ENCODE data around the gene SOX15. TPM values are rescaled to one million over a fixed set of nuclear protein-coding genes. Genes with fewer than 3 reads are reported as not detected.

Gene SOX15
- total and polyA plus RNA-seq, 2 of the 13 experiments (the other 11 are each of a cell fraction or from before 2014, with no cell fraction given) = 0.07 to 0.18 TPM

GRCh38 chr17:7572338-7572587, 17.6 kb downstream of the SOX15 start (continued):
- TF ChIP-seq TRIM22 (IDR thresholded peaks at IDR 0.05) (no peak), EED (CRISPR knock-in tag; IDR thresholded peaks at IDR 0.05) (no peak), FOXO1 (CRISPR knock-in tag; IDR thresholded peaks at IDR 0.05) (no peak), ZNF235 (CRISPR knock-in tag; IDR thresholded peaks at IDR 0.05; ENCODE audit: borderline replicate concordance) (no peak), NR2C2 (CRISPR knock-in tag; IDR thresholded peaks at IDR 0.05; ENCODE audit: borderline replicate concordance) (peak; percentile 80), MYNN (CRISPR knock-in tag; IDR thresholded peaks at IDR 0.05; ENCODE audit: low read depth) (peak; percentile 62), ZNF264 (CRISPR knock-in tag; IDR thresholded peaks at IDR 0.05) (peak; percentile 33; the same call in 1 of the 2 replicates), ZNF660 (CRISPR knock-in tag; IDR thresholded peaks at IDR 0.05; ENCODE audit: borderline replicate concordance, low read depth) (no peak; the same call in 1 of the 2 replicates), KMT2B (CRISPR knock-in tag; IDR thresholded peaks at IDR 0.05) (peak; percentile 75; the same call in 1 of the 2 replicates), ZNF615 (CRISPR knock-in tag; IDR thresholded peaks at IDR 0.05; ENCODE audit: borderline replicate concordance) (no peak)
- TF ChIP-seq, protein P1, sequence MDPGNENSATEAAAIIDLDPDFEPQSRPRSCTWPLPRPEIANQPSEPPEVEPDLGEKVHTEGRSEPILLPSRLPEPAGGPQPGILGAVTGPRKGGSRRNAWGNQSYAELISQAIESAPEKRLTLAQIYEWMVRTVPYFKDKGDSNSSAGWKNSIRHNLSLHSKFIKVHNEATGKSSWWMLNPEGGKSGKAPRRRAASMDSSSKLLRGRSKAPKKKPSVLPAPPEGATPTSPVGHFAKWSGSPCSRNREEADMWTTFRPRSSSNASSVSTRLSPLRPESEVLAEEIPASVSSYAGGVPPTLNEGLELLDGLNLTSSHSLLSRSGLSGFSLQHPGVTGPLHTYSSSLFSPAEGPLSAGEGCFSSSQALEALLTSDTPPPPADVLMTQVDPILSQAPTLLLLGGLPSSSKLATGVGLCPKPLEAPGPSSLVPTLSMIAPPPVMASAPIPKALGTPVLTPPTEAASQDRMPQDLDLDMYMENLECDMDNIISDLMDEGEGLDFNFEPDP (CRISPR knock-in tag; conservative IDR thresholded peaks at IDR 0.05) = no peak
- TF ChIP-seq, protein P2, sequence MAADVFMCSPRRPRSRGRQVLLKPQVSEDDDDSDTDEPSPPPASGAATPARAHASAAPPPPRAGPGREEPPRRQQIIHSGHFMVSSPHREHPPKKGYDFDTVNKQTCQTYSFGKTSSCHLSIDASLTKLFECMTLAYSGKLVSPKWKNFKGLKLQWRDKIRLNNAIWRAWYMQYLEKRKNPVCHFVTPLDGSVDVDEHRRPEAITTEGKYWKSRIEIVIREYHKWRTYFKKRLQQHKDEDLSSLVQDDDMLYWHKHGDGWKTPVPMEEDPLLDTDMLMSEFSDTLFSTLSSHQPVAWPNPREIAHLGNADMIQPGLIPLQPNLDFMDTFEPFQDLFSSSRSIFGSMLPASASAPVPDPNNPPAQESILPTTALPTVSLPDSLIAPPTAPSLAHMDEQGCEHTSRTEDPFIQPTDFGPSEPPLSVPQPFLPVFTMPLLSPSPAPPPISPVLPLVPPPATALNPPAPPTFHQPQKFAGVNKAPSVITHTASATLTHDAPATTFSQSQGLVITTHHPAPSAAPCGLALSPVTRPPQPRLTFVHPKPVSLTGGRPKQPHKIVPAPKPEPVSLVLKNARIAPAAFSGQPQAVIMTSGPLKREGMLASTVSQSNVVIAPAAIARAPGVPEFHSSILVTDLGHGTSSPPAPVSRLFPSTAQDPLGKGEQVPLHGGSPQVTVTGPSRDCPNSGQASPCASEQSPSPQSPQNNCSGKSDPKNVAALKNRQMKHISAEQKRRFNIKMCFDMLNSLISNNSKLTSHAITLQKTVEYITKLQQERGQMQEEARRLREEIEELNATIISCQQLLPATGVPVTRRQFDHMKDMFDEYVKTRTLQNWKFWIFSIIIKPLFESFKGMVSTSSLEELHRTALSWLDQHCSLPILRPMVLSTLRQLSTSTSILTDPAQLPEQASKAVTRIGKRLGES (CRISPR knock-in tag; IDR thresholded peaks at IDR 0.05; ENCODE audit: borderline replicate concordance) = no peak
- TF ChIP-seq, protein P3, sequence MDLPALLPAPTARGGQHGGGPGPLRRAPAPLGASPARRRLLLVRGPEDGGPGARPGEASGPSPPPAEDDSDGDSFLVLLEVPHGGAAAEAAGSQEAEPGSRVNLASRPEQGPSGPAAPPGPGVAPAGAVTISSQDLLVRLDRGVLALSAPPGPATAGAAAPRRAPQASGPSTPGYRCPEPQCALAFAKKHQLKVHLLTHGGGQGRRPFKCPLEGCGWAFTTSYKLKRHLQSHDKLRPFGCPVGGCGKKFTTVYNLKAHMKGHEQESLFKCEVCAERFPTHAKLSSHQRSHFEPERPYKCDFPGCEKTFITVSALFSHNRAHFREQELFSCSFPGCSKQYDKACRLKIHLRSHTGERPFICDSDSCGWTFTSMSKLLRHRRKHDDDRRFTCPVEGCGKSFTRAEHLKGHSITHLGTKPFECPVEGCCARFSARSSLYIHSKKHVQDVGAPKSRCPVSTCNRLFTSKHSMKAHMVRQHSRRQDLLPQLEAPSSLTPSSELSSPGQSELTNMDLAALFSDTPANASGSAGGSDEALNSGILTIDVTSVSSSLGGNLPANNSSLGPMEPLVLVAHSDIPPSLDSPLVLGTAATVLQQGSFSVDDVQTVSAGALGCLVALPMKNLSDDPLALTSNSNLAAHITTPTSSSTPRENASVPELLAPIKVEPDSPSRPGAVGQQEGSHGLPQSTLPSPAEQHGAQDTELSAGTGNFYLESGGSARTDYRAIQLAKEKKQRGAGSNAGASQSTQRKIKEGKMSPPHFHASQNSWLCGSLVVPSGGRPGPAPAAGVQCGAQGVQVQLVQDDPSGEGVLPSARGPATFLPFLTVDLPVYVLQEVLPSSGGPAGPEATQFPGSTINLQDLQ (CRISPR knock-in tag; IDR thresholded peaks at IDR 0.05) = no peak
- TF ChIP-seq, protein P4, sequence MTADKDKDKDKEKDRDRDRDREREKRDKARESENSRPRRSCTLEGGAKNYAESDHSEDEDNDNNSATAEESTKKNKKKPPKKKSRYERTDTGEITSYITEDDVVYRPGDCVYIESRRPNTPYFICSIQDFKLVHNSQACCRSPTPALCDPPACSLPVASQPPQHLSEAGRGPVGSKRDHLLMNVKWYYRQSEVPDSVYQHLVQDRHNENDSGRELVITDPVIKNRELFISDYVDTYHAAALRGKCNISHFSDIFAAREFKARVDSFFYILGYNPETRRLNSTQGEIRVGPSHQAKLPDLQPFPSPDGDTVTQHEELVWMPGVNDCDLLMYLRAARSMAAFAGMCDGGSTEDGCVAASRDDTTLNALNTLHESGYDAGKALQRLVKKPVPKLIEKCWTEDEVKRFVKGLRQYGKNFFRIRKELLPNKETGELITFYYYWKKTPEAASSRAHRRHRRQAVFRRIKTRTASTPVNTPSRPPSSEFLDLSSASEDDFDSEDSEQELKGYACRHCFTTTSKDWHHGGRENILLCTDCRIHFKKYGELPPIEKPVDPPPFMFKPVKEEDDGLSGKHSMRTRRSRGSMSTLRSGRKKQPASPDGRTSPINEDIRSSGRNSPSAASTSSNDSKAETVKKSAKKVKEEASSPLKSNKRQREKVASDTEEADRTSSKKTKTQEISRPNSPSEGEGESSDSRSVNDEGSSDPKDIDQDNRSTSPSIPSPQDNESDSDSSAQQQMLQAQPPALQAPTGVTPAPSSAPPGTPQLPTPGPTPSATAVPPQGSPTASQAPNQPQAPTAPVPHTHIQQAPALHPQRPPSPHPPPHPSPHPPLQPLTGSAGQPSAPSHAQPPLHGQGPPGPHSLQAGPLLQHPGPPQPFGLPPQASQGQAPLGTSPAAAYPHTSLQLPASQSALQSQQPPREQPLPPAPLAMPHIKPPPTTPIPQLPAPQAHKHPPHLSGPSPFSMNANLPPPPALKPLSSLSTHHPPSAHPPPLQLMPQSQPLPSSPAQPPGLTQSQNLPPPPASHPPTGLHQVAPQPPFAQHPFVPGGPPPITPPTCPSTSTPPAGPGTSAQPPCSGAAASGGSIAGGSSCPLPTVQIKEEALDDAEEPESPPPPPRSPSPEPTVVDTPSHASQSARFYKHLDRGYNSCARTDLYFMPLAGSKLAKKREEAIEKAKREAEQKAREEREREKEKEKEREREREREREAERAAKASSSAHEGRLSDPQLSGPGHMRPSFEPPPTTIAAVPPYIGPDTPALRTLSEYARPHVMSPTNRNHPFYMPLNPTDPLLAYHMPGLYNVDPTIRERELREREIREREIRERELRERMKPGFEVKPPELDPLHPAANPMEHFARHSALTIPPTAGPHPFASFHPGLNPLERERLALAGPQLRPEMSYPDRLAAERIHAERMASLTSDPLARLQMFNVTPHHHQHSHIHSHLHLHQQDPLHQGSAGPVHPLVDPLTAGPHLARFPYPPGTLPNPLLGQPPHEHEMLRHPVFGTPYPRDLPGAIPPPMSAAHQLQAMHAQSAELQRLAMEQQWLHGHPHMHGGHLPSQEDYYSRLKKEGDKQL (CRISPR knock-in tag; IDR thresholded peaks at IDR 0.05; ENCODE audit: low read depth) = no peak

Measured in HepG2 (cell line).